ENCODE measurements around the gene TOP2A.

The TOP2A gene

DNA sequence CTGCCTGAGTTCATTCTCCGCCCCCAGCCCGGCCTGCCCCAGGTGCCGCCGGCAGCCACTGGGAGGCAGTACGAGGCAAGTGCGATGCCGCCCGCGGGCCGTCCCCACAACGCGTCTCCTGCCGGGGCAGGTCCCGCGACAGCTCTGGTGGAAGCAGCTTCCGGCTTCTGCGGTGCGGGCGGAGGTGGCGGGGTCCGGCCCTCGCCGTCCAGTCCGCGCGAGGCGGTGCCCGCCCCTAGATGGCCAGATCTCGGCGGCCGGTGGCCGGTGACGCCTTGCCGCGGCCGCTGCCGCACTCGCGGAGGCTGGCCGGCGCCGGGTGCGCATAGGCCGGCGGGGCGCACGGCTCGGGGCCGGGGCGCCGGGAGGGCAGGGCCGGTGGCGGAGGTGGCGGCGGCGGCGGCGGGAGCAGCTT lies 55.0 kb downstream of the TOP2A start:
- peak overlapping the region; percentile 78 for H3K4me3 ChIP-seq (ENCODE audit: low read depth, low read length)
- H3K79me2 ChIP-seq (ENCODE audit: control insufficient read depth, insufficient read depth, low read length, poor library complexity), result peaks cover 5% of the 10 kb centered on the region
- peaks cover 6 to 10% of the 10 kb centered on the region in 2 experiments for H3K4me1 ChIP-seq (ENCODE audit: control insufficient read depth in 1 of 2, insufficient read depth in 2 of 2, low read length in 2 of 2)
- peak overlapping the region; percentile 78 for H4K91ac ChIP-seq (ENCODE audit: low read depth, low read length)
- peak overlapping the region; percentile 98 for H3K4me2 ChIP-seq (ENCODE audit: low read length)
- no peak overlapping the region for H3K27ac ChIP-seq (ENCODE audit: low read depth, low read length)
- no peak overlapping the region for H2BK5ac ChIP-seq (ENCODE audit: low read depth, low read length, poor library complexity)
- no CpG with 5 or more reads among the region's 58 CpGs for WGBS (ENCODE audit: extremely low coverage, insufficient coverage, insufficient read length)
- peak overlapping the region; percentile 5 for H4K12ac ChIP-seq (ENCODE audit: low read depth, low read length)
- H3K23ac ChIP-seq (ENCODE audit: low read length), result no peak overlapping the region
- peak overlapping the region; percentile 85 for H4K8ac ChIP-seq (ENCODE audit: low read depth, low read length)
- peak overlapping the region; percentile 0 for H3K4ac ChIP-seq (ENCODE audit: low read depth, low read length)
- H3K18ac ChIP-seq (ENCODE audit: low read length), result peak overlapping the region; percentile 51
- H2AFZ ChIP-seq (ENCODE audit: insufficient read depth, low read length, poor library complexity), result peak overlapping the region; percentile 53
- H3K27me3 ChIP-seq (ENCODE audit: insufficient read depth, low read length), result peaks cover 3% of the 10 kb centered on the region
- H3K36me3 ChIP-seq (ENCODE audit: control insufficient read depth in 1 of 2, insufficient read depth in 2 of 2, low read length in 2 of 2), result no peaks in the 10 kb centered on the region
- peaks cover 6% of the 10 kb centered on the region for H3K79me1 ChIP-seq (ENCODE audit: low read length)
- H2BK12ac ChIP-seq (ENCODE audit: low read length), result no peak overlapping the region
- no peak overlapping the region for H2AK5ac ChIP-seq (ENCODE audit: low read length)
- H3K9ac ChIP-seq (ENCODE audit: low read length), result no peak overlapping the region
- H3K14ac ChIP-seq (ENCODE audit: low read length), result peak overlapping the region; percentile 59
- H3K9me3 ChIP-seq (ENCODE audit: insufficient read depth, low read depth, low read length), result peaks cover 2% of the 10 kb centered on the region
- peak overlapping the region; percentile 19 for H2BK120ac ChIP-seq (ENCODE audit: insufficient read depth, low read length, poor library complexity)
- DNase-seq, result peak; percentile 70 to 86

DNA sequence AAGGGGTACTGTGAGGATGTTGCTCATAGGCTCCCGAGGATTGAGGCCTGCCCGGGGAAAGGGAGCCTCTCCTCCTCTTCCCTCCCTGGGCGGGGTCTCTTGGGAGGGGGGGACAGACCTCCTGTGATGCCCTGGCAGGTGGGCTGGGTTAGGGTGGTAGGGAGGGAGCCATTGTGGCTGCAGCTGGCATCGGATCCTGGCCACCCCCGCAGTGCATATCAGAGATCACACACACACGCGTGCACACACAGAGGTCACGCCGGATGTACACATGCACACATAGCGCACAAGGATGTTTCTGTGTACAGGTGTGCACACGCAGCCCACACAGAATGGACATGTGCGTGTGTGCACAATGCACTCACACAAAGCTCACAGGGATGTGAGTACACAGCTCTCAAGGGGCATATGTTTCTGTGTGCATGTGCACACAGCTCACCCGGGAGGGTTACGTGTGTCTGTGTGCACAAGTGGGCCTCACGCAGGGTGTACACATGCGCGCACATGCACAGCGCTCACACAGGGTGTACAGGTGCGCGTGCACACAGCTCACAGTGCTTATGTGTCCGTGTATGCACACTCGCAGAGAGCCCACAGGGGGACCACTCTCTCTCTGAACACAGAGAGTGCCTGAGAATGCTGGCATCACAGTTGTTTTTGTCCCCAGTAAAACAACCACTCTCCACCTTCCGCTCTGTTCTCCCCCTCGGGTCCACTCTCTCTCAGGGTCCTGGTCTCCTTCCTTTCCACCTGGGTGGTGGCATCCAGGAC lies 55.6 kb downstream of the TOP2A start:
- H3K4ac ChIP-seq (ENCODE audit: low read depth, low read length), result no peak overlapping the region
- no peak overlapping the region for H4K12ac ChIP-seq (ENCODE audit: low read depth, low read length)
- H3K79me1 ChIP-seq (ENCODE audit: low read length), result peaks cover 6% of the 10 kb centered on the region
- H3K23ac ChIP-seq (ENCODE audit: low read length), result no peak overlapping the region
- no peak overlapping the region for H3K27ac ChIP-seq (ENCODE audit: low read depth, low read length)
- peak overlapping the region; percentile 98 for H3K4me2 ChIP-seq (ENCODE audit: low read length)
- peaks cover 2% of the 10 kb centered on the region for H3K9me3 ChIP-seq (ENCODE audit: insufficient read depth, low read depth, low read length)
- H3K79me2 ChIP-seq (ENCODE audit: control insufficient read depth, insufficient read depth, low read length, poor library complexity), result peaks cover 5% of the 10 kb centered on the region
- no CpG with 5 or more reads among the region's 24 CpGs for WGBS (ENCODE audit: extremely low coverage, insufficient coverage, insufficient read length)
- peaks cover 6 to 10% of the 10 kb centered on the region in 2 experiments for H3K4me1 ChIP-seq (ENCODE audit: control insufficient read depth in 1 of 2, insufficient read depth in 2 of 2, low read length in 2 of 2)
- no peak overlapping the region for H2BK5ac ChIP-seq (ENCODE audit: low read depth, low read length, poor library complexity)
- no peak overlapping the region for H2AK5ac ChIP-seq (ENCODE audit: low read length)
- no peak overlapping the region for H2BK120ac ChIP-seq (ENCODE audit: insufficient read depth, low read length, poor library complexity)
- no peak overlapping the region for H2AFZ ChIP-seq (ENCODE audit: insufficient read depth, low read length, poor library complexity)
- DNase-seq, result no peak
- no peak overlapping the region for H3K4me3 ChIP-seq (ENCODE audit: low read depth, low read length)
- no peak overlapping the region for H4K8ac ChIP-seq (ENCODE audit: low read depth, low read length)
- H2BK12ac ChIP-seq (ENCODE audit: low read length), result no peak overlapping the region
- no peak overlapping the region for H3K9ac ChIP-seq (ENCODE audit: low read length)
- H4K91ac ChIP-seq (ENCODE audit: low read depth, low read length), result no peak overlapping the region
- no peaks in the 10 kb centered on the region for H3K36me3 ChIP-seq (ENCODE audit: control insufficient read depth in 1 of 2, insufficient read depth in 2 of 2, low read length in 2 of 2)
- peaks cover 3% of the 10 kb centered on the region for H3K27me3 ChIP-seq (ENCODE audit: insufficient read depth, low read length)
- H3K14ac ChIP-seq (ENCODE audit: low read length), result no peak overlapping the region
- no peak overlapping the region for H3K18ac ChIP-seq (ENCODE audit: low read length)

DNA sequence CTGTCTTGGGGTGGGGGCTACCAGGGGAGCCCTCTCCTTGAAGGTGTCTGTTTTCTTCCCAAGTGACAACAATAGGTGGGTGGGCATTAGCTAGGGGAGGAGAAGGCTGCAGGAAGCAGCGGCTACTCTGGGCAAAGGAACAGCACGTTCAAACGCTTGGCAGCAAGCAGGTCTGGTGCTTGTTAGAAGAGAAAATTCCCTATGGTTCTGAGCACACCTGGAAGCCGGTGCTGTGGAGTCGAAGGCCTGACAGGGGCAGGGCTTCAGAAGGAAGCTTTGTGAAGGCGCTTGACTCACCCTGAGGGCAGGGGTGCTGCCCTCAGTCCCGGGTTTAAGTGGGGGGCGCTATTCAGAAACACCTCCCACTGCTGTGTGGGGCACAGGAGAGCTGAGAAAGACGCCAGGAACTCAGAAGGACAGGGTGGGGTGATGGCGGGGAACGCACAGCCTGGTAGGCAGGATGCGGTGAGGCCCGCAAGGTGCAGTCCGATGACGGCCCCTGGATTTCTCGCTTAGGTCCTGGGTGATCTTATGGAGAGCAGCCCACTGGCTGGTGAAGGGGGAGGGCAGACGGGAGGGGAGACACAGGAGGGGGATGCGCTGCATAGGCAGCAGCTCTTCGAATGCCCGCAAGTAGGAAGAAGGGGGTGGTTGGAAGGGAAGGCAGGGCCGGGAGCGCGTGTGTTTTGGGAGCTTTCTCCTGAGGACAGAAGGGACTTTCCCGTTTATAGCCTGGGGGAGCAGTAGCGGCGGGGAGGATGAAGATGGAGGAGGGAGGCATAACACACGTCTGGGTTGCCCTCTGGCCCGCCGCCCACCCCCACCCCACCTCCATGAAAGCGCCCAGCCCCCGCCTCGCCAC lies 56.4 kb downstream of the TOP2A start:
- Histone ChIP-seq H3K14ac (ENCODE audit: low read length) (no peak overlapping the region), H3K27ac (ENCODE audit: low read depth, low read length) (no peak overlapping the region), H3K79me2 (ENCODE audit: control insufficient read depth, insufficient read depth, low read length, poor library complexity) (peaks cover 5% of the 10 kb centered on the region), H2BK5ac (ENCODE audit: low read depth, low read length, poor library complexity) (no peak overlapping the region), H3K9me3 (ENCODE audit: insufficient read depth, low read depth, low read length) (peaks cover 2% of the 10 kb centered on the region), H3K36me3 (ENCODE audit: control insufficient read depth in 1 of 2, insufficient read depth in 2 of 2, low read length in 2 of 2) (peaks cover under 1% of the 10 kb centered on the region in 2 experiments), H3K4me3 (ENCODE audit: low read depth, low read length) (no peak overlapping the region), H4K91ac (ENCODE audit: low read depth, low read length) (no peak overlapping the region), H4K8ac (ENCODE audit: low read depth, low read length) (no peak overlapping the region), H3K9ac (ENCODE audit: low read length) (no peak overlapping the region), H2AFZ (ENCODE audit: insufficient read depth, low read length, poor library complexity) (no peak overlapping the region), H3K4me2 (ENCODE audit: low read length) (no peak overlapping the region), H4K12ac (ENCODE audit: low read depth, low read length) (no peak overlapping the region), H3K4me1 (ENCODE audit: control insufficient read depth in 1 of 2, insufficient read depth in 2 of 2, low read length in 2 of 2) (peaks cover 6 to 10% of the 10 kb centered on the region in 2 experiments), H3K27me3 (ENCODE audit: insufficient read depth, low read length) (peaks cover 3% of the 10 kb centered on the region), H2AK5ac (ENCODE audit: low read length) (no peak overlapping the region), H3K79me1 (ENCODE audit: low read length) (peaks cover 6% of the 10 kb centered on the region), H2BK120ac (ENCODE audit: insufficient read depth, low read length, poor library complexity) (no peak overlapping the region), H3K23ac (ENCODE audit: low read length) (no peak overlapping the region), H3K18ac (ENCODE audit: low read length) (no peak overlapping the region), H2BK12ac (ENCODE audit: low read length) (no peak overlapping the region), H3K4ac (ENCODE audit: low read depth, low read length) (no peak overlapping the region)
- DNase-seq, result no peak
- WGBS (ENCODE audit: extremely low coverage, insufficient coverage, insufficient read length), result no CpG with 5 or more reads among the region's 32 CpGs

DNA sequence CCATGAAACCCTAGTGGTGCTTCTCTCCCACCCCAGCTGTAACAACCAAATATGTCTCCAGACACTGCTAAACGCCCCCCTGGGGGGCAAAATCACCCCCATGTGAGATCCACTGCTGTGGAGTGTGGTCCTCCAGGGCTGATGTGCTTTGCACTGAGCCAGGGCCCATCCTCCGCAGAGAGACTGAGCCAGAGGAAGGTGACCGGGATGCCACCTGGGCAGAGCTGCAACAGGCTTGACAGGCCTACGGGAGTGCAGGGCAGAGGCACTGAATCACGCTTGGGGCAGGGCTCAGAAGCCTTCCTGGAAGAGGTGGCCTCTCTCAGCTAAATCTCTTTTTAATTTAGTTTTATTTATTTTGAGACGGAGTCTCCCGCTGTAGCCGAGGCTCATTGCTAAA lies 57.6 kb downstream of the TOP2A start:
- Histone ChIP-seq H2BK5ac (ENCODE audit: low read depth, low read length, poor library complexity) (no peak overlapping the region), H3K4me1 (ENCODE audit: control insufficient read depth in 1 of 2, insufficient read depth in 2 of 2, low read length in 2 of 2) (peaks cover 6 to 10% of the 10 kb centered on the region in 2 experiments), H2AFZ (ENCODE audit: insufficient read depth, low read length, poor library complexity) (no peak overlapping the region), H4K91ac (ENCODE audit: low read depth, low read length) (no peak overlapping the region), H3K9ac (ENCODE audit: low read length) (no peak overlapping the region), H3K27me3 (ENCODE audit: insufficient read depth, low read length) (peaks cover 3% of the 10 kb centered on the region), H4K8ac (ENCODE audit: low read depth, low read length) (no peak overlapping the region), H3K4ac (ENCODE audit: low read depth, low read length) (no peak overlapping the region), H3K18ac (ENCODE audit: low read length) (no peak overlapping the region), H3K79me1 (ENCODE audit: low read length) (peaks cover 6% of the 10 kb centered on the region), H3K4me3 (ENCODE audit: low read depth, low read length) (no peak overlapping the region), H2BK12ac (ENCODE audit: low read length) (no peak overlapping the region), H3K79me2 (ENCODE audit: control insufficient read depth, insufficient read depth, low read length, poor library complexity) (peaks cover 5% of the 10 kb centered on the region), H3K36me3 (ENCODE audit: control insufficient read depth in 1 of 2, insufficient read depth in 2 of 2, low read length in 2 of 2) (peaks cover 11 to 12% of the 10 kb centered on the region in 2 experiments), H3K23ac (ENCODE audit: low read length) (no peak overlapping the region), H2AK5ac (ENCODE audit: low read length) (no peak overlapping the region), H3K14ac (ENCODE audit: low read length) (no peak overlapping the region), H3K9me3 (ENCODE audit: insufficient read depth, low read depth, low read length) (peaks cover 2% of the 10 kb centered on the region), H3K4me2 (ENCODE audit: low read length) (no peak overlapping the region), H3K27ac (ENCODE audit: low read depth, low read length) (no peak overlapping the region), H2BK120ac (ENCODE audit: insufficient read depth, low read length, poor library complexity) (no peak overlapping the region), H4K12ac (ENCODE audit: low read depth, low read length) (no peak overlapping the region)
- WGBS (ENCODE audit: extremely low coverage, insufficient coverage, insufficient read length), result no CpG with 5 or more reads among the region's 8 CpGs
- no peak for DNase-seq
